ENCODE results near the gene AMPD1. TPM values are rescaled to one million over a fixed set of nuclear protein-coding genes. Genes with fewer than 3 reads are reported as not detected.

Gene AMPD1
- polyA plus RNA-seq, 1 of the 3 experiments (the other 2 are of a cell fraction) = not detected

DNA sequence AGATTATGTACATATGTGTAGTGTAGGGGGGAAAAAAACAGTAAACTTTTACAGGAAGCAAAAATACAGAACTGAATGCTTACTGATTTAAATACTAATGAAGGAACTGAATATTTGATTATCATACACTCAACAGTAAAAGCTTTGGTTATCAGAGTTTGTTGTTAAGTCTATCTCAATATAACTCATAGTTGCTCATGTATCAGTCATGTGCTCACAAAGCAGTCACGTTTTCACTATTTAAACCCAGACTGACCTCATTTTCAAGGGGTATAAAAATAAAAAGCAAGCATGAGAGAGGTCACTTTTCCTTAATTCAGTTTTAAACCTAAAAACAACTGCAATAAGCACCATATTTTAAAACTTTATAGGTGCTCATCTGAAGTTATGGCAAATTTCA is 28.1 kb upstream of the AMPD1 start:
- ChIA-PET CTCF (no interaction called here), POLR2A (no interaction called here)
- Histone ChIP-seq H2AFZ (ENCODE audit: low read depth) (no peak overlapping the region), H3F3A (replicated peaks; ENCODE audit: insufficient read depth) (peaks cover 39% of the 10 kb centered on the region), H4K20me1 (ENCODE audit: insufficient read depth) (no peaks in the 10 kb centered on the region), H3K27me3 (ENCODE audit: insufficient read depth) (no peaks in the 10 kb centered on the region), H3K4me2 (no peak overlapping the region), H3K4me1 (ENCODE audit: control insufficient read depth in 1 of 2, insufficient read depth in 2 of 2, low read depth in 1 of 2, low read length in 1 of 2) (no peaks in the 10 kb centered on the region), H3K27ac (ENCODE audit: low read depth in 2 of 2, low read length in 1 of 2) (no peak overlapping the region), H3K79me2 (ENCODE audit: insufficient read depth) (peaks cover 37% of the 10 kb centered on the region), H3K4me3 (ENCODE audit: low read depth in 2 of 2, low read length in 1 of 2) (no peak overlapping the region), H3K9me2 (no peaks in the 10 kb centered on the region), H3K9me3 (no peaks in the 10 kb centered on the region), H3K36me3 (replicated peaks in 1 of 2; ENCODE audit: control insufficient read depth in 1 of 2, insufficient read depth in 2 of 2, low read length in 1 of 2) (peaks cover 89 to 93% of the 10 kb centered on the region in 2 experiments), H3K9ac (no peak overlapping the region)
- WGBS (ENCODE audit: low lambda C conversion rate) = 32% methylated on average over 1 of the region's 1 CpG
- DNase-seq = no peak
- TF ChIP-seq MEF2A (IDR thresholded peaks at IDR 0.05; ENCODE audit: borderline replicate concordance, low read depth) (no peak), FOXM1 (IDR thresholded peaks at IDR 0.05; ENCODE audit: low read depth) (no peak), RXRA (IDR thresholded peaks at IDR 0.05; ENCODE audit: borderline replicate concordance, low read depth) (no peak), EP300 (IDR thresholded peaks at IDR 0.05; ENCODE audit: borderline replicate concordance in 1 of 2, low read depth in 1 of 2, low read length in 1 of 2) (no peak), RFX5 (IDR thresholded peaks at IDR 0.05; ENCODE audit: low read length) (no peak), RAD21 (IDR thresholded peaks at IDR 0.05; ENCODE audit: low read length) (no peak), POLR2AphosphoS5 (IDR thresholded peaks at IDR 0.05; ENCODE audit: low read depth, low read length) (no peak), FOSL2 (IDR thresholded peaks at IDR 0.05; ENCODE audit: borderline replicate concordance, low read depth) (no peak)

DNA sequence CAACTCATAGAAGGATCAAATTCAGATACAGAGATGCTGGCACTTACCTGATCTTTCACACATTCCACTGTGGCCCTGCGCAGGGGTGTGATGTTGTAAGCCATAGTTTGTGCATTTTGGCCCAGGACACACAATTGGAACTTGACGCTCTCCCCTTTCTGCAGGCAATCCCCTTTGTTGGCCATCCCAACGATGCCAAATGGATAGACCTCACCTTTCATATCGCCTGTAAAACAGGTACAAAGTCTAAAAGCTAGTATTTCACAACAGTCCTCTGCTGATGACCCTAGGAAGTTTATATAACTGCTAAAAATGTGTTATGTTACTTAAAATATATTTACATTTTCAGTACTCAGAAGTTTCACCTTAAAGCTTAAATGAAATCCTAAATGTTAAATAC is 25.1 kb upstream of the AMPD1 start:
- POLR2A ChIA-PET = no interaction called here
- peaks cover 52% of the 10 kb centered on the region for H3F3A ChIP-seq (replicated peaks; ENCODE audit: insufficient read depth)
- no peak overlapping the region for H3K4me2 ChIP-seq
- peaks cover 78 to 81% of the 10 kb centered on the region in 2 experiments for H3K36me3 ChIP-seq (replicated peaks in 1 of 2; ENCODE audit: control insufficient read depth in 1 of 2, insufficient read depth in 2 of 2, low read length in 1 of 2)
- H3K79me2 ChIP-seq (ENCODE audit: insufficient read depth) = peaks cover 18% of the 10 kb centered on the region
- no peaks in the 10 kb centered on the region for H4K20me1 ChIP-seq (ENCODE audit: insufficient read depth)
- no peaks in the 10 kb centered on the region for H3K27me3 ChIP-seq (ENCODE audit: insufficient read depth)
- H3K9me3 ChIP-seq = no peaks in the 10 kb centered on the region
- H2AFZ ChIP-seq (ENCODE audit: low read depth) = no peak overlapping the region
- CTCF ChIA-PET = interaction anchor here (0.8 to 1.5 kb wide), 2 partner anchors 10 to 374 kb away, joined by 3 to 5 read pairs; no protein-coding TSS in a partner anchor
- DNase-seq = no peak
- peaks cover 1 to 7% of the 10 kb centered on the region in 2 experiments; a peak in 3 of 4 replicates for H3K4me1 ChIP-seq (ENCODE audit: control insufficient read depth in 1 of 2, insufficient read depth in 2 of 2, low read depth in 1 of 2, low read length in 1 of 2)
- no peak overlapping the region for H3K4me3 ChIP-seq (ENCODE audit: low read depth in 2 of 2, low read length in 1 of 2)
- TF ChIP-seq, protein P1, sequence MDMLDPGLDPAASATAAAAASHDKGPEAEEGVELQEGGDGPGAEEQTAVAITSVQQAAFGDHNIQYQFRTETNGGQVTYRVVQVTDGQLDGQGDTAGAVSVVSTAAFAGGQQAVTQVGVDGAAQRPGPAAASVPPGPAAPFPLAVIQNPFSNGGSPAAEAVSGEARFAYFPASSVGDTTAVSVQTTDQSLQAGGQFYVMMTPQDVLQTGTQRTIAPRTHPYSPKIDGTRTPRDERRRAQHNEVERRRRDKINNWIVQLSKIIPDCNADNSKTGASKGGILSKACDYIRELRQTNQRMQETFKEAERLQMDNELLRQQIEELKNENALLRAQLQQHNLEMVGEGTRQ (IDR thresholded peaks at IDR 0.05; ENCODE audit: borderline replicate concordance, low read depth, low read length) = no peak
- TF ChIP-seq SIN3A (IDR thresholded peaks at IDR 0.05; ENCODE audit: borderline replicate concordance, low read depth, low read length) (no peak), GATA2 (CRISPR knock-in tag; IDR thresholded peaks at IDR 0.05) (no peak)
- no peak overlapping the region for H3K9ac ChIP-seq
- H3K27ac ChIP-seq (ENCODE audit: low read depth in 2 of 2, low read length in 1 of 2) = peak overlapping the region in 1 of 2 experiments; percentile 53; a peak in 1 of 4 replicates
- no peaks in the 10 kb centered on the region for H3K9me2 ChIP-seq
- WGBS (ENCODE audit: low lambda C conversion rate) = 75% methylated on average over 4 of the region's 4 CpGs

DNA sequence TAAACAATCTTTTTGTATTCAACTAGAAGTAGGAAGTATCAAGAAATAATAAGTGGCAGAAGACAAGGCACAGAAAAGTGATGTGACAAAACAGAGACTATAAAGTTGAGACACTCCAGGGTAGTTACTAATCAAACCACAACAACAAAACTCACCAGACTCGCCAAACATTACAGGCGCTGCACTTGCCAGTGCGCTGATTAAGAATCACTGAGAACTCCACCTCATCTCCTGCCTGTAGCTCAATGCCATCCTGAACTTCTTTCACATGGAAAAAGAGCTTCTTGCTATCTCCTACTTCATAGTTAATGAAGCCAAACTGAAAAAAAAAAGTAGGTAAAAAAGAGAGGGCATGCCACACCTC is 24.1 kb upstream of the AMPD1 start:
- peaks cover 9 to 13% of the 10 kb centered on the region in 2 experiments; a peak in 3 of 4 replicates for H3K4me1 ChIP-seq (ENCODE audit: control insufficient read depth in 1 of 2, insufficient read depth in 2 of 2, low read depth in 1 of 2, low read length in 1 of 2)
- no peaks in the 10 kb centered on the region for H3K9me2 ChIP-seq
- no peak overlapping the region for H3K9ac ChIP-seq
- H3K4me3 ChIP-seq (ENCODE audit: low read depth in 2 of 2, low read length in 1 of 2) = no peak overlapping the region
- no peaks in the 10 kb centered on the region for H4K20me1 ChIP-seq (ENCODE audit: insufficient read depth)
- H3K9me3 ChIP-seq = no peaks in the 10 kb centered on the region
- H3K36me3 ChIP-seq (replicated peaks in 1 of 2; ENCODE audit: control insufficient read depth in 1 of 2, insufficient read depth in 2 of 2, low read length in 1 of 2) = peaks cover 70 to 72% of the 10 kb centered on the region in 2 experiments
- DNase-seq = no peak
- peak overlapping the region in 1 of 2 experiments; percentile 53; a peak in 2 of 4 replicates for H3K27ac ChIP-seq (ENCODE audit: low read depth in 2 of 2, low read length in 1 of 2)
- peaks cover 29% of the 10 kb centered on the region for H3K79me2 ChIP-seq (ENCODE audit: insufficient read depth)
- ChIA-PET POLR2A (no interaction called here), CTCF (interaction anchor here (0.6 to 1.5 kb wide), 2 partner anchors 38 to 372 kb away, joined by 3 to 5 read pairs; partner anchors contain the start of gene CSDE1)
- peaks cover 50% of the 10 kb centered on the region for H3F3A ChIP-seq (replicated peaks; ENCODE audit: insufficient read depth)
- WGBS (ENCODE audit: low lambda C conversion rate) = 73% methylated on average over 3 of the region's 3 CpGs
- no peak overlapping the region for H2AFZ ChIP-seq (ENCODE audit: low read depth)
- H3K27me3 ChIP-seq (ENCODE audit: insufficient read depth) = no peaks in the 10 kb centered on the region
- no peak overlapping the region for H3K4me2 ChIP-seq
- TF ChIP-seq JUND (IDR thresholded peaks at IDR 0.05) (no peak), TCF12 (IDR thresholded peaks at IDR 0.05) (no peak), RCOR1 (IDR thresholded peaks at IDR 0.05; ENCODE audit: low read length) (no peak), FOXM1 (IDR thresholded peaks at IDR 0.05; ENCODE audit: low read depth) (no peak), ELF1 (IDR thresholded peaks at IDR 0.05) (no peak), MXI1 (IDR thresholded peaks at IDR 0.05; ENCODE audit: low read depth, low read length) (no peak), CHD2 (IDR thresholded peaks at IDR 0.05; ENCODE audit: low read length, partially characterized antibody) (no peak)
- TF ChIP-seq, protein P2, sequence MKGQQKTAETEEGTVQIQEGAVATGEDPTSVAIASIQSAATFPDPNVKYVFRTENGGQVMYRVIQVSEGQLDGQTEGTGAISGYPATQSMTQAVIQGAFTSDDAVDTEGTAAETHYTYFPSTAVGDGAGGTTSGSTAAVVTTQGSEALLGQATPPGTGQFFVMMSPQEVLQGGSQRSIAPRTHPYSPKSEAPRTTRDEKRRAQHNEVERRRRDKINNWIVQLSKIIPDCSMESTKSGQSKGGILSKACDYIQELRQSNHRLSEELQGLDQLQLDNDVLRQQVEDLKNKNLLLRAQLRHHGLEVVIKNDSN (IDR thresholded peaks at IDR 0.05; ENCODE audit: borderline replicate concordance, low read depth) = no peak
- TF ChIP-seq, protein P3, sequence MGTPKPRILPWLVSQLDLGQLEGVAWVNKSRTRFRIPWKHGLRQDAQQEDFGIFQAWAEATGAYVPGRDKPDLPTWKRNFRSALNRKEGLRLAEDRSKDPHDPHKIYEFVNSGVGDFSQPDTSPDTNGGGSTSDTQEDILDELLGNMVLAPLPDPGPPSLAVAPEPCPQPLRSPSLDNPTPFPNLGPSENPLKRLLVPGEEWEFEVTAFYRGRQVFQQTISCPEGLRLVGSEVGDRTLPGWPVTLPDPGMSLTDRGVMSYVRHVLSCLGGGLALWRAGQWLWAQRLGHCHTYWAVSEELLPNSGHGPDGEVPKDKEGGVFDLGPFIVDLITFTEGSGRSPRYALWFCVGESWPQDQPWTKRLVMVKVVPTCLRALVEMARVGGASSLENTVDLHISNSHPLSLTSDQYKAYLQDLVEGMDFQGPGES (IDR thresholded peaks at IDR 0.05; ENCODE audit: low read depth, low read length) = no peak
- TF ChIP-seq, protein P4, sequence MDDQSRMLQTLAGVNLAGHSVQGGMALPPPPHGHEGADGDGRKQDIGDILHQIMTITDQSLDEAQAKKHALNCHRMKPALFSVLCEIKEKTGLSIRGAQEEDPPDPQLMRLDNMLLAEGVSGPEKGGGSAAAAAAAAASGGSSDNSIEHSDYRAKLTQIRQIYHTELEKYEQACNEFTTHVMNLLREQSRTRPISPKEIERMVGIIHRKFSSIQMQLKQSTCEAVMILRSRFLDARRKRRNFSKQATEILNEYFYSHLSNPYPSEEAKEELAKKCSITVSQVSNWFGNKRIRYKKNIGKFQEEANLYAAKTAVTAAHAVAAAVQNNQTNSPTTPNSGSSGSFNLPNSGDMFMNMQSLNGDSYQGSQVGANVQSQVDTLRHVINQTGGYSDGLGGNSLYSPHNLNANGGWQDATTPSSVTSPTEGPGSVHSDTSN (IDR thresholded peaks at IDR 0.05) = no peak
